GM12878 (cell line): ENCODE data around the gene MARS1. TPM values are rescaled to one million over a fixed set of nuclear protein-coding genes. Genes with fewer than 3 reads are reported as not detected.

Experiments
- ATAC-seq: fragments of 200-7000 bp; cut with Tn5 transposase; 3 replicates; pipeline ENCODE4 v1.9.1; 2020; ENCODE audit warnings: mild to moderate bottlenecking, moderate library complexity
- BruUV-seq: library from RNA; stranded (reverse); fragments of 400-500 nt; replicated peaks from 2 replicates; lab custom pipeline; 2021; lab: Mats Ljungman, UMichigan
- CTCF ChIA-PET: fragments of 300-600 bp; sonication (Branson Sonifier 250); formaldehyde crosslinking; extraction: SDS; loops from one replicate; lab custom pipeline; 2021; ENCODE audit warnings: inconsistent platforms; lab: Yijun Ruan, JAX
- POLR2A ChIA-PET: fragments of 350-600 bp; formaldehyde crosslinking; extraction: SDS; loops from one replicate; lab custom pipeline; 2021; ENCODE audit warnings: inconsistent platforms; lab: Charles Lee
- RAD21 ChIA-PET: fragments of 300-600 bp; sonication (Branson Sonifier 250); formaldehyde crosslinking; loops from one replicate; lab custom pipeline; 2023; ENCODE audit warnings: antibody characterized with exemption; ENCODE audit not compliant: unreplicated experiment; lab: Charles Lee
- SMC1A ChIA-PET: fragments of 300-600 bp; sonication (Branson Sonifier 250); formaldehyde crosslinking; loops from one replicate; lab custom pipeline; 2023; ENCODE audit not compliant: unreplicated experiment, uncharacterized antibody; lab: Charles Lee
- DNase-seq: peaks from one replicate; pipeline ENCODE4 v3.0.0-alpha.2; 2011; ENCODE audit warnings: low read depth, low spot score
- FAIRE-seq: peaks from 3 replicates; lab custom pipeline; 2011; peaks lifted over from hg19 to GRCh38; lab: Jason Lieb, UNC
- H2AFZ ChIP-seq: 2 replicates; pipeline ENCODE4 v1.6.0; 2011; ENCODE audit warnings: low read depth, low read length, control low read depth; ENCODE audit not compliant: control insufficient read depth
- H3K27ac ChIP-seq: 2 replicates; pipeline ENCODE4 v1.5.1; 2011; ENCODE audit warnings: control low read depth; ENCODE audit not compliant: control insufficient read depth, insufficient read depth
- H3K27me3 ChIP-seq, 2 experiments: replicated peaks in 1 of 2; 2 replicates each; pipeline versions ENCODE4 v1.6.0 to v1.6.1; 2011; ENCODE audit warnings: low read length in 1 of 2; ENCODE audit not compliant: control insufficient read depth in 2 of 2, insufficient read depth in 2 of 2
- H3K36me3 ChIP-seq, 2 experiments: 2 replicates each; pipeline ENCODE4 v1.5.1; 2011; ENCODE audit warnings: low read length in 1 of 2; ENCODE audit not compliant: control insufficient read depth in 2 of 2, insufficient read depth in 2 of 2
- H3K4me1 ChIP-seq: 2 replicates; pipeline ENCODE4 v1.6.1; 2011; ENCODE audit warnings: mild to moderate bottlenecking, low read length, moderate library complexity, mixed read lengths; ENCODE audit not compliant: control insufficient read depth, insufficient read depth
- H3K4me2 ChIP-seq: 2 replicates; pipeline ENCODE4 v1.6.0; 2011; ENCODE audit warnings: control low read depth; ENCODE audit not compliant: control insufficient read depth, insufficient read depth
- H3K4me3 ChIP-seq: fragments of 200-600 bp; sonication (generic); 2 replicates; pipeline ENCODE4 v1.5.1; 2016
- H3K79me2 ChIP-seq: 2 replicates; pipeline ENCODE4 v1.6.0; 2011; ENCODE audit warnings: low read length; ENCODE audit not compliant: control insufficient read depth, insufficient read depth
- H3K9ac ChIP-seq: 2 replicates; pipeline ENCODE4 v1.8.0; 2011; ENCODE audit warnings: low read length, control low read depth, mixed read lengths; ENCODE audit not compliant: control insufficient read depth, insufficient read depth
- H3K9me3 ChIP-seq: replicated peaks from 3 replicates; pipeline ENCODE4 v1.5.1; 2011; ENCODE audit warnings: mild to moderate bottlenecking, low read length; ENCODE audit not compliant: control insufficient read depth, insufficient read depth
- H4K20me1 ChIP-seq: 2 replicates; pipeline ENCODE4 v1.6.0; 2011; ENCODE audit not compliant: control insufficient read depth, insufficient read depth
- BHLHE40 ChIP-seq, 2 experiments: fragments of 450-650 bp in 1 of 2; IDR thresholded peaks; 2 replicates each; pipeline ENCODE4 v1.6.1; 2011 to 2017; ENCODE audit warnings: low read depth in 2 of 2, borderline replicate concordance in 1 of 2, improper control_type of control experiment in 1 of 2, low read length in 1 of 2, mild to moderate bottlenecking in 1 of 2
- FOXK2 ChIP-seq: fragments of 450-650 bp; IDR thresholded peaks from 2 replicates; pipeline ENCODE4 v1.6.1; 2017; ENCODE audit warnings: mild to moderate bottlenecking, moderate library complexity
- HCFC1 ChIP-seq: fragments of 150-350 bp; IDR thresholded peaks from 2 replicates; pipeline ENCODE4 v1.6.1; 2014; ENCODE audit warnings: low read length
- IRF4 ChIP-seq: IDR thresholded peaks from 2 replicates; pipeline ENCODE4 v1.6.1; 2011; ENCODE audit warnings: low read depth, low read length
- MYC ChIP-seq: IDR thresholded peaks from 2 replicates; pipeline ENCODE4 v1.6.1; 2011; ENCODE audit warnings: mild to moderate bottlenecking, low read length, moderate library complexity, inconsistent platforms; ENCODE audit not compliant: insufficient read depth, insufficient replicate concordance, insufficient read length, severe bottlenecking
- NFXL1 ChIP-seq: fragments of 450-650 bp; IDR thresholded peaks from 2 replicates; pipeline ENCODE4 v1.6.1; 2017; ENCODE audit warnings: antibody characterized with exemption, mild to moderate bottlenecking, borderline replicate concordance
- POLR2AphosphoS5 ChIP-seq: IDR thresholded peaks from 2 replicates; pipeline ENCODE4 v1.6.1; 2011; ENCODE audit warnings: mild to moderate bottlenecking, low read length, inconsistent platforms
- RAD51 ChIP-seq: fragments of 450-650 bp; IDR thresholded peaks from 2 replicates; pipeline ENCODE4 v1.6.1; 2016; ENCODE audit warnings: moderate library complexity, mild to moderate bottlenecking, inconsistent platforms
- RBBP5 ChIP-seq: fragments of 200-600 bp; sonication (generic); conservative IDR thresholded peaks from 2 replicates; pipeline ENCODE4 v1.6.1; 2016
- RCOR1 ChIP-seq: conservative IDR thresholded peaks from 2 replicates; pipeline ENCODE4 v1.6.1; 2012; ENCODE audit warnings: low read depth, low read length, improper control_type of control experiment
- RFX5 ChIP-seq: IDR thresholded peaks from 2 replicates; pipeline ENCODE4 v1.6.1; 2011; ENCODE audit warnings: low read depth, low read length, improper control_type of control experiment
- SIN3A ChIP-seq: IDR thresholded peaks from 2 replicates; pipeline ENCODE4 v1.6.1; 2012; ENCODE audit warnings: low read depth, low read length, improper control_type of control experiment
- SREBF1 ChIP-seq: IDR thresholded peaks from 2 replicates; pipeline ENCODE4 v1.6.1; 2012; ENCODE audit warnings: mild to moderate bottlenecking, low read length
- ZNF384 ChIP-seq: IDR thresholded peaks from 2 replicates; pipeline ENCODE4 v1.6.1; 2012; ENCODE audit warnings: low read depth, mild to moderate bottlenecking, low read length, improper control_type of control experiment, borderline replicate concordance
- WGBS: methylation state at CpG from one replicate; pipeline ENCODE4 v1.1.6; 2016; ENCODE audit warnings: low lambda C conversion rate; ENCODE audit not compliant: insufficient replicate concordance, insufficient coverage; ENCODE audit errors: missing lambda C conversion rate; 5-methylcytosine and 5-hydroxymethylcytosine counted together
- in situ Hi-C: fragments of 300-500 bp; cut with MboI; formaldehyde crosslinking; loops from 9 replicates; pipeline ENCODE4 v1.14.3; 2018; ENCODE audit warnings: mixed read lengths
- intact Hi-C: fragments of 100-400 bp; cut with micrococcal nuclease; formaldehyde crosslinking; loops from one replicate; pipeline ENCODE4 v1.14.2; 2022; ENCODE audit not compliant: unreplicated experiment
- polyA plus RNA-seq, 11 experiments: library from polyadenylated mRNA; depleted of rRNA in 4 of 11; unstranded in 6 of 11; stranded (reverse) in 5 of 11; fragments of >200 nt; fragmentation: Nextera tagmentation in 4 of 11; fragmentation: Illumina TruSeq in 1 of 11; extraction: Ambion mirVana in 4 of 11; extraction: Trizol in 1 of 11; gene quantifications; 1 replicate in 1 of 11; 2 replicates in 10 of 11; pipeline versions ENCODE4 v1.2.1 to v1.2.3, GENCODE V29; 2011 to 2016; ENCODE audit warnings: inconsistent platforms in 2 of 11, missing spikeins in 2 of 11, low read depth in 1 of 11
- total RNA-seq, 4 experiments: library from RNA; depleted of rRNA in 3 of 4; stranded (reverse); fragments of >200 nt in 3 of 4; fragmentation: Illumina TruSeq in 1 of 4; extraction: Trizol in 1 of 4; gene quantifications; 2 replicates each; pipeline versions ENCODE4 v1.2.1 to v1.2.3, GENCODE V29; 2013 to 2021
- TF ChIP-seq, protein P1 (sequence below): fragments of 450-650 bp; IDR thresholded peaks from 2 replicates; pipeline ENCODE4 v1.6.1; 2017; ENCODE audit warnings: antibody characterized with exemption, mild to moderate bottlenecking, moderate library complexity
- TF ChIP-seq, protein P2 (sequence below): fragments of 450-650 bp; formaldehyde crosslinking; IDR thresholded peaks from 2 replicates; pipeline ENCODE4 v1.4.0; 2020; ENCODE audit warnings: mild to moderate bottlenecking, moderate library complexity

Gene MARS1
- total and polyA plus RNA-seq, 10 of the 15 experiments (the other 5 are each of a cell fraction or from before 2014, with no cell fraction given) = 72.3 to 270 (median 153) TPM

DNA sequence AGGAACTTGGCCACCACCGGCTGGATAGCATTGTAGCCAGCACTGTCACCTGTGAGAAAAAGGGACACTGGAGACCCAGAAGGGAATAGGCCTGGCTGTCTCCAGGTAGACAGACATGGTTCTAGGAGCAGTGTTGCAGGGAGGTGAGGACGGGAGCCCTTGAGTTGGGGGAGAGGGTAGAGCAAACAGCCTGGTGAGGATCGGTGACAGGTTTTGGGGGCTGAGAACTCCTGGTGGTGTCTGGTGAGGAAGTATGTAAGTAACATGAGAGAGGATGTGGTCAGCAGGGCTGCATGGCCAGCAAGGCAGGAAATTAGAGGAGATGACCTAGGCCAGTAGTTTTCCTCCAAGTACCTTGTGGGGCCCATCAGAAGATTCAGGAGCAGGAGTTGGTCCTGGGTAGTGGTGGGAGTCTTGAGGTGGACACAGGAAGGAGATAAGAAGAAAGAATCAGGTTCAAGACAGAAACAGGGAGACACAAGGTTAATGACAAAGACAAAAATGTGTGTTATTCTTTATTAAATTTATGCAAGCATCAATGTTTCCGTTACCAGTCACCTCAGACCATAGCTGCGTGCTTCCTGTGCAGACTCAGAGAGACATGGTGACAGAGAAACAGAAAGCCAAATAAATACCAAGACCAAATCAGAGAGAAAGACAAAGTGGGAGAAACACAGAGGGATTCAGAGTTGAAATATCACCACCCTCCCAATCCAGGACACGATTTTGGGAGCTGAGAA, 8.3 kb upstream of the MARS1 start, which contains the start of gene ARHGAP9 (continued):
- TF ChIP-seq, protein P1, sequence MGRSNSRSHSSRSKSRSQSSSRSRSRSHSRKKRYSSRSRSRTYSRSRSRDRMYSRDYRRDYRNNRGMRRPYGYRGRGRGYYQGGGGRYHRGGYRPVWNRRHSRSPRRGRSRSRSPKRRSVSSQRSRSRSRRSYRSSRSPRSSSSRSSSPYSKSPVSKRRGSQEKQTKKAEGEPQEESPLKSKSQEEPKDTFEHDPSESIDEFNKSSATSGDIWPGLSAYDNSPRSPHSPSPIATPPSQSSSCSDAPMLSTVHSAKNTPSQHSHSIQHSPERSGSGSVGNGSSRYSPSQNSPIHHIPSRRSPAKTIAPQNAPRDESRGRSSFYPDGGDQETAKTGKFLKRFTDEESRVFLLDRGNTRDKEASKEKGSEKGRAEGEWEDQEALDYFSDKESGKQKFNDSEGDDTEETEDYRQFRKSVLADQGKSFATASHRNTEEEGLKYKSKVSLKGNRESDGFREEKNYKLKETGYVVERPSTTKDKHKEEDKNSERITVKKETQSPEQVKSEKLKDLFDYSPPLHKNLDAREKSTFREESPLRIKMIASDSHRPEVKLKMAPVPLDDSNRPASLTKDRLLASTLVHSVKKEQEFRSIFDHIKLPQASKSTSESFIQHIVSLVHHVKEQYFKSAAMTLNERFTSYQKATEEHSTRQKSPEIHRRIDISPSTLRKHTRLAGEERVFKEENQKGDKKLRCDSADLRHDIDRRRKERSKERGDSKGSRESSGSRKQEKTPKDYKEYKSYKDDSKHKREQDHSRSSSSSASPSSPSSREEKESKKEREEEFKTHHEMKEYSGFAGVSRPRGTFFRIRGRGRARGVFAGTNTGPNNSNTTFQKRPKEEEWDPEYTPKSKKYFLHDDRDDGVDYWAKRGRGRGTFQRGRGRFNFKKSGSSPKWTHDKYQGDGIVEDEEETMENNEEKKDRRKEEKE = no peak
- no peak for TF ChIP-seq RBBP5
- TF ChIP-seq SIN3A = no peak
- no peak for TF ChIP-seq ZNF384
- TF ChIP-seq IRF4 = no peak
- TF ChIP-seq RFX5 = no peak
- TF ChIP-seq HCFC1 = no peak
- no peak for TF ChIP-seq MYC

DNA sequence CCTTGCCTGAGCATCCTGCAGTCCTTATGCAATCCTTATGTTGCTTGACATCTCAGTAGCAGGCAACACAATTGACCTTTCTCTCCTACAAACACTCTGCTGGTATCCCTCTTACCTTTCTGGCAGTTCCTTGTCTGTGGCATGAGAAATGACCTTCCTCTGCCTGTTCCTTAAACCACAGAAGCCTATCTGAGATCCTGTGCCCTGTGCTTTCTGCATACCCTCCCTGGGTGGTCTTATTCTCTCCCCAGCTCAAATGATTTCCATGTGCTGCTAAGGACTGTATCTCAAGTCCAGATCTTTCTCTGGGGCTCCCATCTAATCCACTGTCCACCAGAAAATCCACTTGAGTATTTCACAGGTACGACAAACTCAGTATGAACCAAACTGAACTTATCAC, 6.2 kb upstream of the MARS1 start:
- CTCF ChIA-PET = interaction anchor here (0.8 to 1.7 kb wide), 2 partner anchors 23 to 138 kb away, joined by 3 to 5 read pairs; no protein-coding TSS in a partner anchor
- TF ChIP-seq NFXL1 = no peak
- no peak for TF ChIP-seq RFX5
- TF ChIP-seq FOXK2 = no peak
- TF ChIP-seq BHLHE40 (IDR thresholded peaks at IDR 0.05; ENCODE audit: borderline replicate concordance in 1 of 2, low read depth in 2 of 2, low read length in 1 of 2) = no peak
- no peak for TF ChIP-seq RCOR1
- TF ChIP-seq, protein P2, sequence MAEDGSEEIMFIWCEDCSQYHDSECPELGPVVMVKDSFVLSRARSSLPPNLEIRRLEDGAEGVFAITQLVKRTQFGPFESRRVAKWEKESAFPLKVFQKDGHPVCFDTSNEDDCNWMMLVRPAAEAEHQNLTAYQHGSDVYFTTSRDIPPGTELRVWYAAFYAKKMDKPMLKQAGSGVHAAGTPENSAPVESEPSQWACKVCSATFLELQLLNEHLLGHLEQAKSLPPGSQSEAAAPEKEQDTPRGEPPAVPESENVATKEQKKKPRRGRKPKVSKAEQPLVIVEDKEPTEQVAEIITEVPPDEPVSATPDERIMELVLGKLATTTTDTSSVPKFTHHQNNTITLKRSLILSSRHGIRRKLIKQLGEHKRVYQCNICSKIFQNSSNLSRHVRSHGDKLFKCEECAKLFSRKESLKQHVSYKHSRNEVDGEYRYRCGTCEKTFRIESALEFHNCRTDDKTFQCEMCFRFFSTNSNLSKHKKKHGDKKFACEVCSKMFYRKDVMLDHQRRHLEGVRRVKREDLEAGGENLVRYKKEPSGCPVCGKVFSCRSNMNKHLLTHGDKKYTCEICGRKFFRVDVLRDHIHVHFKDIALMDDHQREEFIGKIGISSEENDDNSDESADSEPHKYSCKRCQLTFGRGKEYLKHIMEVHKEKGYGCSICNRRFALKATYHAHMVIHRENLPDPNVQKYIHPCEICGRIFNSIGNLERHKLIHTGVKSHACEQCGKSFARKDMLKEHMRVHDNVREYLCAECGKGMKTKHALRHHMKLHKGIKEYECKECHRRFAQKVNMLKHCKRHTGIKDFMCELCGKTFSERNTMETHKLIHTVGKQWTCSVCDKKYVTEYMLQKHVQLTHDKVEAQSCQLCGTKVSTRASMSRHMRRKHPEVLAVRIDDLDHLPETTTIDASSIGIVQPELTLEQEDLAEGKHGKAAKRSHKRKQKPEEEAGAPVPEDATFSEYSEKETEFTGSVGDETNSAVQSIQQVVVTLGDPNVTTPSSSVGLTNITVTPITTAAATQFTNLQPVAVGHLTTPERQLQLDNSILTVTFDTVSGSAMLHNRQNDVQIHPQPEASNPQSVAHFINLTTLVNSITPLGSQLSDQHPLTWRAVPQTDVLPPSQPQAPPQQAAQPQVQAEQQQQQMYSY (CRISPR knock-in tag) = no peak
- TF ChIP-seq POLR2AphosphoS5 = no peak
- no peak for TF ChIP-seq RAD51
- TF ChIP-seq SREBF1 = no peak

More for the DNA sequence above, 6.2 kb upstream of the MARS1 start:
- no TSS peak for BruUV-seq
- ATAC-seq = no peak
- H3K9me3 ChIP-seq = no peaks in the 10 kb centered on the region
- peaks cover 30% of the 10 kb centered on the region for H3K4me1 ChIP-seq
- POLR2A ChIA-PET = interaction anchor here (0.8 kb wide), 1 partner anchor 11 kb away, joined by 6 read pairs; no protein-coding TSS in a partner anchor
- DNase-seq = no peak
- no peak overlapping the region for H3K9ac ChIP-seq
- no peak for FAIRE-seq
- SMC1A ChIA-PET = no interaction called here
- intact Hi-C loops = no loop called here
- in situ Hi-C loops = no loop called here
- H3K79me2 ChIP-seq = peaks cover 22% of the 10 kb centered on the region
- no peak overlapping the region for H3K27ac ChIP-seq
- H2AFZ ChIP-seq = no peak overlapping the region
- RAD21 ChIA-PET = no interaction called here
- no peak overlapping the region for H3K4me3 ChIP-seq
- no peaks in the 10 kb centered on the region for H4K20me1 ChIP-seq
- no peaks in the 10 kb centered on the region for H3K27me3 ChIP-seq
- no peaks in the 10 kb centered on the region for H3K36me3 ChIP-seq
- WGBS = 100% methylated on average over 1 of the region's 1 CpG
- H3K4me2 ChIP-seq = no peak overlapping the region
